Measurements from ENCODE around the gene NAA50. TPM values are rescaled to one million over a fixed set of nuclear protein-coding genes. Genes with fewer than 3 reads are reported as not detected.
A peak's percentile ranks its signal among the peaks of the same experiment; 100 is the strongest.

NAA50 gene
- total and polyA plus RNA-seq, 2 of the 13 experiments (the other 11 are each of a cell fraction or from before 2014, with no cell fraction given) = 30.2 to 233 TPM

DNA sequence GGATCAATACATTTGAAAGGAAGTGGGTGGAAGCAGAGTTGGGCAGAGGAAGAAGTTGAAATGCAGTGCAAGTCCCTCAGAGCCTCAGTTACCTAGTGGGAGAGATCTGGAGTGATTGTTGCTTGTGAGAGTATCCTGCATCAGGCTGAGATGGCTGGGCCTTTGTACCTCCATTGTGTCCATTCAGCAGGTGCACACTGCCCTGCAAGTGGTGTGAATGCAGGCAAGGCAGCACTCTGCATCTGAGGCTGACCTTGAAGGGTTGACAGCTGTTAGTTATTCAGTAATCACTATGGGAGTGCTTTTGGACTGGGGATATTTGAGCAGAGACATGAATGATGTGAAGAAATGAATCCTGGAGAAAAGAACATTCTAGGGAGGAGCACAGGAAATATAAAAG, 25.9 kb upstream of the NAA50 start (continued):
- TF ChIP-seq, protein P1, sequence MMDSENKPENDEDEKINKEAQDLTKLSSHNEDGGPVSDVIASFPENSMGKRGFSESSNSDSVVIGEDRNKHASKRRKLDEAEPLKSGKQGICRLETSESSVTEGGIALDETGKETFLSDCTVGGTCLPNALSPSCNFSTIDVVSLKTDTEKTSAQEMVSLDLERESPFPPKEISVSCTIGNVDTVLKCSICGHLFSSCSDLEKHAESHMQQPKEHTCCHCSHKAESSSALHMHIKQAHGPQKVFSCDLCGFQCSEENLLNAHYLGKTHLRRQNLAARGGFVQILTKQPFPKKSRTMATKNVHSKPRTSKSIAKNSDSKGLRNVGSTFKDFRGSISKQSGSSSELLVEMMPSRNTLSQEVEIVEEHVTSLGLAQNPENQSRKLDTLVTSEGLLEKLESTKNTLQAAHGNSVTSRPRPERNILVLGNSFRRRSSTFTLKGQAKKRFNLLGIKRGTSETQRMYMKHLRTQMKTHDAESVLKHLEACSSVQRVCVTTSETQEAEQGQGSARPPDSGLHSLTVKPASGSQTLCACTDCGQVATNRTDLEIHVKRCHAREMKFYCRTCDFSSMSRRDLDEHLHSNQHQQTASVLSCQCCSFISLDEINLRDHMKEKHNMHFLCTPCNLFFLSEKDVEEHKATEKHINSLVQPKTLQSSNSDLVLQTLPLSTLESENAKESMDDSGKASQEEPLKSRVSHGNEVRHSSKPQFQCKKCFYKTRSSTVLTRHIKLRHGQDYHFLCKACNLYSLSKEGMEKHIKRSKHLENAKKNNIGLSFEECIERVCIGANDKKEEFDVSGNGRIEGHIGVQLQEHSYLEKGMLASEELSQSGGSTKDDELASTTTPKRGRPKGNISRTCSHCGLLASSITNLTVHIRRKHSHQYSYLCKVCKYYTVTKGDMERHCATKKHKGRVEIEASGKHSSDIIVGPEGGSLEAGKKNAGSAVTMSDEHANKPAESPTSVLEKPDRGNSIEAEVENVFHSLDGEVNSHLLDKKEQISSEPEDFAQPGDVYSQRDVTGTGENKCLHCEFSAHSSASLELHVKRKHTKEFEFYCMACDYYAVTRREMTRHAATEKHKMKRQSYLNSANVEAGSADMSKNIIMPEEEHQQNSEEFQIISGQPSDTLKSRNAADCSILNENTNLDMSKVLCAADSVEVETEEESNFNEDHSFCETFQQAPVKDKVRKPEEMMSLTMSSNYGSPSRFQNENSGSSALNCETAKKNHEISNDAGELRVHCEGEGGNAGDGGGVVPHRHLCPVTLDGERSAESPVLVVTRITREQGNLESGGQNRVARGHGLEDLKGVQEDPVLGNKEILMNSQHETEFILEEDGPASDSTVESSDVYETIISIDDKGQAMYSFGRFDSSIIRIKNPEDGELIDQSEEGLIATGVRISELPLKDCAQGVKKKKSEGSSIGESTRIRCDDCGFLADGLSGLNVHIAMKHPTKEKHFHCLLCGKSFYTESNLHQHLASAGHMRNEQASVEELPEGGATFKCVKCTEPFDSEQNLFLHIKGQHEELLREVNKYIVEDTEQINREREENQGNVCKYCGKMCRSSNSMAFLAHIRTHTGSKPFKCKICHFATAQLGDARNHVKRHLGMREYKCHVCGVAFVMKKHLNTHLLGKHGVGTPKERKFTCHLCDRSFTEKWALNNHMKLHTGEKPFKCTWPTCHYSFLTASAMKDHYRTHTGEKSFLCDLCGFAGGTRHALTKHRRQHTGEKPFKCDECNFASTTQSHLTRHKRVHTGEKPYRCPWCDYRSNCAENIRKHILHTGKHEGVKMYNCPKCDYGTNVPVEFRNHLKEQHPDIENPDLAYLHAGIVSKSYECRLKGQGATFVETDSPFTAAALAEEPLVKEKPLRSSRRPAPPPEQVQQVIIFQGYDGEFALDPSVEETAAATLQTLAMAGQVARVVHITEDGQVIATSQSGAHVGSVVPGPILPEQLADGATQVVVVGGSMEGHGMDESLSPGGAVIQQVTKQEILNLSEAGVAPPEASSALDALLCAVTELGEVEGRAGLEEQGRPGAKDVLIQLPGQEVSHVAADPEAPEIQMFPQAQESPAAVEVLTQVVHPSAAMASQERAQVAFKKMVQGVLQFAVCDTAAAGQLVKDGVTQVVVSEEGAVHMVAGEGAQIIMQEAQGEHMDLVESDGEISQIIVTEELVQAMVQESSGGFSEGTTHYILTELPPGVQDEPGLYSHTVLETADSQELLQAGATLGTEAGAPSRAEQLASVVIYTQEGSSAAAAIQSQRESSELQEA (CRISPR knock-in tag; IDR thresholded peaks at IDR 0.05; ENCODE audit: not compliant biosample characterization) = no peak
- TF ChIP-seq KAT8 (CRISPR knock-in tag; IDR thresholded peaks at IDR 0.05) (no peak), ZNF589 (CRISPR knock-in tag; conservative IDR thresholded peaks at IDR 0.05) (no peak), ZNF792 (CRISPR knock-in tag; IDR thresholded peaks at IDR 0.05) (no peak), ZNF432 (CRISPR knock-in tag; IDR thresholded peaks at IDR 0.05; ENCODE audit: borderline replicate concordance) (no peak), ZNF709 (CRISPR knock-in tag; IDR thresholded peaks at IDR 0.05) (no peak), SMC3 (IDR thresholded peaks at IDR 0.05; ENCODE audit: low read length) (no peak), FOSL1 (CRISPR knock-in tag; IDR thresholded peaks at IDR 0.05; ENCODE audit: borderline replicate concordance) (no peak), SOX13 (IDR thresholded peaks at IDR 0.05) (no peak), SOX13 (CRISPR knock-in tag; conservative IDR thresholded peaks at IDR 0.05 in 1 of 2, IDR thresholded peaks at IDR 0.05 in 1 of 2) (peak in 1 of 2 experiments; percentile 33; a peak in 1 of 4 replicates), ZNF543 (CRISPR knock-in tag; IDR thresholded peaks at IDR 0.05) (no peak), MXD4 (CRISPR knock-in tag; IDR thresholded peaks at IDR 0.05) (no peak), ZNF207 (IDR thresholded peaks at IDR 0.05; ENCODE audit: borderline replicate concordance) (no peak), HDAC6 (IDR thresholded peaks at IDR 0.05; ENCODE audit: low read depth, low read length) (no peak), REPIN1 (CRISPR knock-in tag; IDR thresholded peaks at IDR 0.05; ENCODE audit: borderline replicate concordance, low read depth) (0 out of 2 replicates have a peak, but pooled peaks have one; percentile 36), SAP130 (CRISPR knock-in tag; IDR thresholded peaks at IDR 0.05; ENCODE audit: low read depth) (peak; percentile 33)
- TF ChIP-seq, protein P2, sequence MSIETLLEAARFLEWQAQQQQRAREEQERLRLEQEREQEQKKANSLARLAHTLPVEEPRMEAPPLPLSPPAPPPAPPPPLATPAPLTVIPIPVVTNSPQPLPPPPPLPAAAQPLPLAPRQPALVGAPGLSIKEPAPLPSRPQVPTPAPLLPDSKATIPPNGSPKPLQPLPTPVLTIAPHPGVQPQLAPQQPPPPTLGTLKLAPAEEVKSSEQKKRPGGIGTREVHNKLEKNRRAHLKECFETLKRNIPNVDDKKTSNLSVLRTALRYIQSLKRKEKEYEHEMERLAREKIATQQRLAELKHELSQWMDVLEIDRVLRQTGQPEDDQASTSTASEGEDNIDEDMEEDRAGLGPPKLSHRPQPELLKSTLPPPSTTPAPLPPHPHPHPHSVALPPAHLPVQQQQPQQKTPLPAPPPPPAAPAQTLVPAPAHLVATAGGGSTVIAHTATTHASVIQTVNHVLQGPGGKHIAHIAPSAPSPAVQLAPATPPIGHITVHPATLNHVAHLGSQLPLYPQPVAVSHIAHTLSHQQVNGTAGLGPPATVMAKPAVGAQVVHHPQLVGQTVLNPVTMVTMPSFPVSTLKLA (IDR thresholded peaks at IDR 0.05) = no peak
- TF ChIP-seq, protein P3, sequence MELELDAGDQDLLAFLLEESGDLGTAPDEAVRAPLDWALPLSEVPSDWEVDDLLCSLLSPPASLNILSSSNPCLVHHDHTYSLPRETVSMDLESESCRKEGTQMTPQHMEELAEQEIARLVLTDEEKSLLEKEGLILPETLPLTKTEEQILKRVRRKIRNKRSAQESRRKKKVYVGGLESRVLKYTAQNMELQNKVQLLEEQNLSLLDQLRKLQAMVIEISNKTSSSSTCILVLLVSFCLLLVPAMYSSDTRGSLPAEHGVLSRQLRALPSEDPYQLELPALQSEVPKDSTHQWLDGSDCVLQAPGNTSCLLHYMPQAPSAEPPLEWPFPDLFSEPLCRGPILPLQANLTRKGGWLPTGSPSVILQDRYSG (CRISPR knock-in tag; IDR thresholded peaks at IDR 0.05) = no peak
- TF ChIP-seq, protein P4, sequence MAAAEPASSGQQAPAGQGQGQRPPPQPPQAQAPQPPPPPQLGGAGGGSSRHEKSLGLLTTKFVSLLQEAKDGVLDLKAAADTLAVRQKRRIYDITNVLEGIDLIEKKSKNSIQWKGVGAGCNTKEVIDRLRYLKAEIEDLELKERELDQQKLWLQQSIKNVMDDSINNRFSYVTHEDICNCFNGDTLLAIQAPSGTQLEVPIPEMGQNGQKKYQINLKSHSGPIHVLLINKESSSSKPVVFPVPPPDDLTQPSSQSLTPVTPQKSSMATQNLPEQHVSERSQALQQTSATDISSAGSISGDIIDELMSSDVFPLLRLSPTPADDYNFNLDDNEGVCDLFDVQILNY (CRISPR knock-in tag; conservative IDR thresholded peaks at IDR 0.05) = no peak

All from HepG2 (cell line).